GM10266 (cell line): Measurements from ENCODE around the gene BSND.

Source experiments
- DNase-seq: peaks from one replicate; pipeline ENCODE4 v3.0.0; 2012; ENCODE audit errors: extremely low spot score
- CTCF ChIP-seq: IDR thresholded peaks from 2 replicates; pipeline ENCODE4 v1.5.1; 2012; ENCODE audit warnings: mild to moderate bottlenecking, low read depth; ENCODE audit not compliant: control insufficient read depth, insufficient read depth; ENCODE audit errors: missing control alignments

The BSND gene

GRCh38 chr1:54968551-54968950 lies 30.2 kb upstream of the BSND start:
- no peak for TF ChIP-seq CTCF
- DNase-seq = no peak

DNA sequence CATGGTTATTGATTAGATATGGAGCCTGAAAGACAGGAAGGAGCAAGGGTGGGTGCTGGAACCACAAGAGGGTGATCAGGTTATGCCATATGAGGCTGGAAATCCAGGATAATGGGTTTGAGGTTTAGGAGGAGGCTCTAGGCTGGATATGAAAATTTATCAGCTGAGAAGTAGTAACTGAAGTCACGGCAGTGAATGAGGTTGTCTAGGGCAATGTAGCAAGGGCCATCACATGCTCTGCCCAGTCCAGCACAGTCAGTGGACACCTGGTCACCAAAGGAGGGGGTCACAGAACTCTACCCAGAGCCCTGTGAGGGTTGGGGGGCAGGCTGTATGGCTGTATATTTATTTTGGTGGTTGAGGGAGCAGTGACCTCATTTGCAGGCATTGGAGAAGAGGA lies 28.9 kb upstream of the BSND start:
- no peak for DNase-seq
- TF ChIP-seq CTCF = no peak

DNA sequence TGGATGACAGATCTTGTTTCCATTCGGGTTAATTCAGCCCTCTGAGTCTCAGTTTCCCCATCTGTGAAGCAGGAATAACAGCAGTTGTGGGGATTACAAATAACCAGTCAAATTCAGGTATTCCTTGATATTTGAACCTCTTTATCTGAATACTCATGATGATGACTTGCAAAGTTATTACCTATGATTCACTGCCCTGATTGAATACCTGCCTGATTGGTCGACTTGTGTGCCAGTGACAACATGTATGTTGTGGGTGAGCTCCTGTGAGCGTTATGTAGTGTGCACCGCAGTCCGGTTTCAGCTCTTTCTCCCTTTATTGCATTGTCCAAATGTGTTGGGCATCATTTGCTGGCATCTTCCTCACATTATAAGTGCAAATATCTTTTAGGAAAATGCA lies 27.8 kb upstream of the BSND start:
- no peak for TF ChIP-seq CTCF
- DNase-seq = no peak

- no peak for TF ChIP-seq CTCF
- DNase-seq = peak; percentile 38
These were observed 27.4 kb upstream of the BSND start for GRCh38 chr1:54971317-54971791.

- no peak for TF ChIP-seq CTCF
- no peak for DNase-seq
These were observed 26.3 kb upstream of the BSND start for GRCh38 chr1:54972436-54972835.

DNA sequence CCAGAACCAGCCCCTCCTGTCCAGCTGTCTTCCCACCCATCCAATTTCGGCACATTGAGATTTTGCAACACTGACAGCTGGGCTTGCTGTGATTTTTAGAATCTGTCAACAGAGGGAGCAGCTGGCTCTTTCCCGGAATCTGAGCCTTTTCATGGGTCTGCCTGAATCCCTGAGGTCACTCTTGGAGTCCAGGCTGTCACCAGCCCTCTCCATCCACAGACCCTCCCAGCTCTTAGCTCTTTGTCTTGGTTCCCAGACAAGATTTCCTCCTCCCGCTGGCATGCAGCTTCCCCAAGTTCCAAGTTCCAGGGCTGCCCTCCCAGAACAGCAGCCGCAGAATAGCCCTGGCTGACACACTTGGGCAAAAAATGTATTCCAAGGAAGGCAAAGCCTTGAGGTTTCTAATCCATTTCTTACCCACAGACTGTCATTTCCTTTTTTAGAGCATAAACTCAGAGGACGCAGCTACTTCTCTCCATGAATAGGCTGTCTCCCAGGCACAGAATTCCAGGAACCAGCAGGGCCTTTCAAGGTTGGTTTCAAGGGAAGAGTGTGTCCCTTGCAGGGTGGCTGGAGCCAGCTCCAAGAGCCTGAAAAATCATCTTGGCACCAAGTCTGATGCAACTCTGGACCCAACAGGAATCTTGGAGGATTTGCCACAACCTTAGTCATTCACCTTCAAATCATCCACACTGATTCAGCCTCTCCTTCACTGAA lies 25.4 kb upstream of the BSND start:
- TF ChIP-seq CTCF = peak; percentile 17
- DNase-seq = peak; percentile 8

GRCh38 chr1:54975356-54976108 lies 23.2 kb upstream of the BSND start:
- TF ChIP-seq CTCF = no peak
- DNase-seq = peak; percentile 2
